ENCODE data around the gene SLC38A1.

DNA sequence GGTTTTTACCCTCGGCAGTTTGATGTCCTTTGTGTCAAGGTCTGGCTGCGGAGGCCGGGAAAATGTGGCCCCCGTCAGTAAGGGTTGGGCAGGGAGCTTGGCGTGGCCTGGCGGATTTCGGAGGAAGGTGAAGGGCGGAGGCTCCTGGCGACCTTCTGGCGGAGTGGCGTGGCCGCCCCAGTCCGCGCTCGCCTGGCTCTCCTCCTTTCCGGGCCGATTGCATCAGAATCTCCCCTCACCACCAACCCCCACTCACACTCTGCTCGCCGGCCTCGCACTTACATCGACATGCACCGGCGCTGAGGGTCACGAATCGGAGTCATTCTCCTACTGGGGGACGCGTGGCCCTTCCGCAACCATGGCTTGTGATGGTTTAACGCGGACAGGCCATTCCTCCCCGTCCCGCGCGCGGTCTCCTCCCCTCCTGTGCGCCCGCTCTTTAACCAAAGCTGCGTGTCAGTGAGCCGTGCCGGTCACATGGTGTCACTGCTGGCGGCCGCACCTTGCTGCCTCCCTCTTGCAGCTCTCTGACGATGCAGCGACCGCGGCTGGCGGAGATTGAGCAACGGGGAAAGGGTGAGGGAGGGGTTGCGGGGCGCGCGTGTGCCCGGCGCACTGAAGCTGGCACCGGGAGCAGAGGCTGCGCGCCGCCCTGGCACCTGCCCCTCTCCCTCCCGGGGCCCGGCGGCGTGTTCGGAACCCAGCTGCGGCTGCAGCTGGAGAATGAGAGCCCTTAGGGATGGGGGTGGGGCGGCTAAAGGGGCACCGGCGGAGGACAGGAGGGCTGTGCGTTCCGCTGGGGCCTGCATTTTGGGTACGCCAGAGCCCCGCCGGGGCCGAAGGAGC lies at the start of gene SLC38A1:
- TF ChIP-seq, protein P1, sequence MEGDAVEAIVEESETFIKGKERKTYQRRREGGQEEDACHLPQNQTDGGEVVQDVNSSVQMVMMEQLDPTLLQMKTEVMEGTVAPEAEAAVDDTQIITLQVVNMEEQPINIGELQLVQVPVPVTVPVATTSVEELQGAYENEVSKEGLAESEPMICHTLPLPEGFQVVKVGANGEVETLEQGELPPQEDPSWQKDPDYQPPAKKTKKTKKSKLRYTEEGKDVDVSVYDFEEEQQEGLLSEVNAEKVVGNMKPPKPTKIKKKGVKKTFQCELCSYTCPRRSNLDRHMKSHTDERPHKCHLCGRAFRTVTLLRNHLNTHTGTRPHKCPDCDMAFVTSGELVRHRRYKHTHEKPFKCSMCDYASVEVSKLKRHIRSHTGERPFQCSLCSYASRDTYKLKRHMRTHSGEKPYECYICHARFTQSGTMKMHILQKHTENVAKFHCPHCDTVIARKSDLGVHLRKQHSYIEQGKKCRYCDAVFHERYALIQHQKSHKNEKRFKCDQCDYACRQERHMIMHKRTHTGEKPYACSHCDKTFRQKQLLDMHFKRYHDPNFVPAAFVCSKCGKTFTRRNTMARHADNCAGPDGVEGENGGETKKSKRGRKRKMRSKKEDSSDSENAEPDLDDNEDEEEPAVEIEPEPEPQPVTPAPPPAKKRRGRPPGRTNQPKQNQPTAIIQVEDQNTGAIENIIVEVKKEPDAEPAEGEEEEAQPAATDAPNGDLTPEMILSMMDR (IDR thresholded peaks at IDR 0.05): no peak
- TF ChIP-seq POLR2AphosphoS5 (IDR thresholded peaks at IDR 0.05) (peak; percentile 71 to 94 (median 87)), POLR2A (IDR thresholded peaks at IDR 0.05) (peak; percentile 92)
